Activated naive CD8-positive, alpha-beta T cell treated with anti-CD3 and anti-CD28 coated beads for 36 hours (primary cell): ENCODE measurements around the gene PKD1L1. TPM values are rescaled to one million over a fixed set of nuclear protein-coding genes. Genes with fewer than 3 reads are reported as not detected.

Source experiments
- DNase-seq: peaks from one replicate; pipeline ENCODE4 v3.0.0; 2021
- H3K27ac Mint-ChIP-seq: one replicate; pipeline ENCODE4 v1.8.0; 2022; ENCODE audit warnings: mild to moderate bottlenecking, moderate library complexity, mixed read lengths
- H3K27me3 Mint-ChIP-seq: one replicate; pipeline ENCODE4 v1.8.0; 2022; ENCODE audit warnings: mild to moderate bottlenecking, mixed read lengths
- H3K36me3 Mint-ChIP-seq: one replicate; pipeline ENCODE4 v1.8.0; 2021; ENCODE audit warnings: mild to moderate bottlenecking, mixed read lengths
- H3K4me1 Mint-ChIP-seq: one replicate; pipeline ENCODE4 v1.8.0; 2021; ENCODE audit warnings: mixed read lengths
- H3K4me3 Mint-ChIP-seq: one replicate; pipeline ENCODE4 v1.8.0; 2022; ENCODE audit warnings: mild to moderate bottlenecking, moderate library complexity, mixed read lengths
- H3K9me3 Mint-ChIP-seq: one replicate; pipeline ENCODE4 v1.8.0; 2022; ENCODE audit warnings: mixed read lengths
- total RNA-seq, 2 experiments: library from RNA; stranded (reverse); gene quantifications; one replicate each; pipeline ENCODE4 v1.2.3, GENCODE V29; 2021

Gene PKD1L1
- total RNA-seq, 2 experiments from 2014 or later, result 0.02 to 0.10 TPM

GRCh38 chr7:47817917-47818316 is 130.3 kb downstream of the PKD1L1 start:
- Mint-ChIP-seq H3K36me3 (no peaks in the 10 kb centered on the region), H3K4me1 (no peaks in the 10 kb centered on the region), H3K27me3 (no peaks in the 10 kb centered on the region), H3K4me3 (no peak overlapping the region), H3K27ac (no peak overlapping the region), H3K9me3 (no peaks in the 10 kb centered on the region)
- no peak for DNase-seq

- Mint-ChIP-seq H3K9me3 (no peaks in the 10 kb centered on the region), H3K27ac (no peak overlapping the region), H3K4me1 (no peaks in the 10 kb centered on the region), H3K36me3 (no peaks in the 10 kb centered on the region), H3K27me3 (no peaks in the 10 kb centered on the region), H3K4me3 (no peak overlapping the region)
- no peak for DNase-seq
Observed at GRCh38 chr7:47816647-47817046, 131.6 kb downstream of the PKD1L1 start.

GRCh38 chr7:47815867-47816266 is 132.4 kb downstream of the PKD1L1 start:
- Mint-ChIP-seq H3K4me3 (no peak overlapping the region), H3K27ac (no peak overlapping the region), H3K36me3 (no peaks in the 10 kb centered on the region), H3K4me1 (no peaks in the 10 kb centered on the region), H3K9me3 (no peaks in the 10 kb centered on the region), H3K27me3 (no peaks in the 10 kb centered on the region)
- DNase-seq, result no peak

- Mint-ChIP-seq H3K9me3 (no peaks in the 10 kb centered on the region), H3K4me1 (no peaks in the 10 kb centered on the region), H3K27me3 (no peaks in the 10 kb centered on the region), H3K4me3 (no peak overlapping the region), H3K27ac (no peak overlapping the region), H3K36me3 (no peaks in the 10 kb centered on the region)
- DNase-seq, result no peak
Observed at GRCh38 chr7:47814905-47815613, 133.2 kb downstream of the PKD1L1 start.

- H3K9me3 Mint-ChIP-seq, result no peaks in the 10 kb centered on the region
- no peak overlapping the region for H3K4me3 Mint-ChIP-seq
- H3K36me3 Mint-ChIP-seq, result no peaks in the 10 kb centered on the region
- no peaks in the 10 kb centered on the region for H3K4me1 Mint-ChIP-seq
- H3K27ac Mint-ChIP-seq, result no peak overlapping the region
- H3K27me3 Mint-ChIP-seq, result no peaks in the 10 kb centered on the region
- DNase-seq, result no peak
Observed at GRCh38 chr7:47813620-47814260, 134.5 kb downstream of the PKD1L1 start.

- H3K4me1 Mint-ChIP-seq, result no peaks in the 10 kb centered on the region
- no peaks in the 10 kb centered on the region for H3K9me3 Mint-ChIP-seq
- H3K36me3 Mint-ChIP-seq, result no peaks in the 10 kb centered on the region
- no peak overlapping the region for H3K27ac Mint-ChIP-seq
- DNase-seq, result no peak
- H3K4me3 Mint-ChIP-seq, result no peak overlapping the region
- H3K27me3 Mint-ChIP-seq, result no peaks in the 10 kb centered on the region
Observed at GRCh38 chr7:47812429-47813136, 135.7 kb downstream of the PKD1L1 start.

GRCh38 chr7:47811632-47812380 is 136.5 kb downstream of the PKD1L1 start:
- Mint-ChIP-seq H3K27me3 (no peaks in the 10 kb centered on the region), H3K4me3 (no peak overlapping the region), H3K9me3 (no peaks in the 10 kb centered on the region), H3K27ac (no peak overlapping the region), H3K4me1 (no peaks in the 10 kb centered on the region), H3K36me3 (no peaks in the 10 kb centered on the region)
- no peak for DNase-seq

- DNase-seq, result no peak
- H3K4me1 Mint-ChIP-seq, result no peaks in the 10 kb centered on the region
- H3K27ac Mint-ChIP-seq, result no peak overlapping the region
- H3K27me3 Mint-ChIP-seq, result no peaks in the 10 kb centered on the region
- H3K36me3 Mint-ChIP-seq, result no peaks in the 10 kb centered on the region
- no peak overlapping the region for H3K4me3 Mint-ChIP-seq
- no peaks in the 10 kb centered on the region for H3K9me3 Mint-ChIP-seq
Observed at GRCh38 chr7:47809387-47809786, 138.9 kb downstream of the PKD1L1 start.

GRCh38 chr7:47808321-47808720 is 139.9 kb downstream of the PKD1L1 start:
- Mint-ChIP-seq H3K27ac (no peak overlapping the region), H3K36me3 (no peaks in the 10 kb centered on the region), H3K4me1 (no peaks in the 10 kb centered on the region), H3K4me3 (no peak overlapping the region), H3K27me3 (no peaks in the 10 kb centered on the region), H3K9me3 (no peaks in the 10 kb centered on the region)
- DNase-seq, result no peak

- no peak overlapping the region for H3K27ac Mint-ChIP-seq
- H3K36me3 Mint-ChIP-seq, result no peaks in the 10 kb centered on the region
- no peaks in the 10 kb centered on the region for H3K27me3 Mint-ChIP-seq
- H3K4me1 Mint-ChIP-seq, result no peaks in the 10 kb centered on the region
- DNase-seq, result no peak
- no peaks in the 10 kb centered on the region for H3K9me3 Mint-ChIP-seq
- H3K4me3 Mint-ChIP-seq, result no peak overlapping the region
Observed at GRCh38 chr7:47807756-47808155, 140.5 kb downstream of the PKD1L1 start.

- Mint-ChIP-seq H3K27me3 (no peaks in the 10 kb centered on the region), H3K4me3 (no peak overlapping the region), H3K9me3 (no peaks in the 10 kb centered on the region), H3K4me1 (no peaks in the 10 kb centered on the region), H3K27ac (no peak overlapping the region), H3K36me3 (no peaks in the 10 kb centered on the region)
- DNase-seq, result no peak
Observed at GRCh38 chr7:47807126-47807525, 141.1 kb downstream of the PKD1L1 start.

- H3K27me3 Mint-ChIP-seq, result no peaks in the 10 kb centered on the region
- DNase-seq, result no peak
- H3K9me3 Mint-ChIP-seq, result no peaks in the 10 kb centered on the region
- no peak overlapping the region for H3K4me3 Mint-ChIP-seq
- no peak overlapping the region for H3K27ac Mint-ChIP-seq
- no peaks in the 10 kb centered on the region for H3K36me3 Mint-ChIP-seq
- no peaks in the 10 kb centered on the region for H3K4me1 Mint-ChIP-seq
Observed at GRCh38 chr7:47806701-47807103, 141.6 kb downstream of the PKD1L1 start.

- H3K4me1 Mint-ChIP-seq, result no peaks in the 10 kb centered on the region
- H3K9me3 Mint-ChIP-seq, result no peaks in the 10 kb centered on the region
Observed at GRCh38 chr7:47804767-47805545, 143.3 kb downstream of the PKD1L1 start.

GRCh38 chr7:47803846-47804245 is 144.4 kb downstream of the PKD1L1 start:
- no peaks in the 10 kb centered on the region for H3K36me3 Mint-ChIP-seq
- DNase-seq, result no peak
- no peaks in the 10 kb centered on the region for H3K9me3 Mint-ChIP-seq
- H3K27ac Mint-ChIP-seq, result no peak overlapping the region
- no peaks in the 10 kb centered on the region for H3K4me1 Mint-ChIP-seq
- H3K27me3 Mint-ChIP-seq, result no peaks in the 10 kb centered on the region
- H3K4me3 Mint-ChIP-seq, result no peak overlapping the region

More at GRCh38 chr7:47804767-47805545, 143.3 kb downstream of the PKD1L1 start:
- Mint-ChIP-seq H3K36me3 (no peaks in the 10 kb centered on the region), H3K27me3 (no peaks in the 10 kb centered on the region), H3K27ac (no peak overlapping the region), H3K4me3 (no peak overlapping the region)
- no peak for DNase-seq
